Trophoblast cell (in vitro differentiated cells and primary cell): ENCODE results near the gene SSX4B.
"Not testable (repeated sequence)": the region's sequence is repeated elsewhere in the genome, so short reads cannot be mapped to it uniquely, and the experiment has no call there.

ENCODE experiments used
- DNase-seq, 2 donors: peaks; one replicate each; pipeline ENCODE4 v3.0.0-alpha.2; 2016
- H2AFZ ChIP-seq: 2 replicates; pipeline ENCODE4 v1.6.1; 2013; ENCODE audit warnings: low read length, moderate library complexity, mild to moderate bottlenecking; ENCODE audit not compliant: insufficient read depth, poor library complexity
- H2AK5ac ChIP-seq: 2 replicates; pipeline ENCODE4 v1.6.1; 2013; ENCODE audit warnings: mild to moderate bottlenecking, low read length
- H2BK120ac ChIP-seq: 2 replicates; pipeline ENCODE4 v1.6.1; 2013; ENCODE audit warnings: low read length, mild to moderate bottlenecking, moderate library complexity; ENCODE audit not compliant: insufficient read depth, poor library complexity
- H2BK12ac ChIP-seq: 2 replicates; pipeline ENCODE4 v1.6.1; 2013; ENCODE audit warnings: mild to moderate bottlenecking, low read length, moderate library complexity
- H2BK5ac ChIP-seq: 2 replicates; pipeline ENCODE4 v1.6.1; 2013; ENCODE audit warnings: low read length, low read depth, moderate library complexity, mild to moderate bottlenecking; ENCODE audit not compliant: poor library complexity
- H3K14ac ChIP-seq: 2 replicates; pipeline ENCODE4 v1.6.1; 2013; ENCODE audit warnings: mild to moderate bottlenecking, low read length
- H3K18ac ChIP-seq: 2 replicates; pipeline ENCODE4 v1.6.1; 2013; ENCODE audit warnings: mild to moderate bottlenecking, low read length
- H3K23ac ChIP-seq: 2 replicates; pipeline ENCODE4 v1.6.1; 2013; ENCODE audit warnings: low read length
- H3K27ac ChIP-seq: 2 replicates; pipeline ENCODE4 v1.5.1; 2013; ENCODE audit warnings: low read depth, mild to moderate bottlenecking, inconsistent platforms, low read length, moderate library complexity
- H3K27me3 ChIP-seq: 2 replicates; pipeline ENCODE4 v1.6.1; 2013; ENCODE audit warnings: inconsistent platforms, mild to moderate bottlenecking, low read length, moderate library complexity; ENCODE audit not compliant: insufficient read depth
- H3K36me3 ChIP-seq, 2 experiments: 1 replicate in 1 of 2; 2 replicates in 1 of 2; pipeline ENCODE4 v1.6.1; 2013; ENCODE audit warnings: low read length in 2 of 2, mild to moderate bottlenecking in 2 of 2, moderate library complexity in 1 of 2; ENCODE audit not compliant: insufficient read depth in 2 of 2, control insufficient read depth in 1 of 2
- H3K4ac ChIP-seq: 2 replicates; pipeline ENCODE4 v1.6.1; 2013; ENCODE audit warnings: low read depth, mild to moderate bottlenecking, low read length, moderate library complexity
- H3K4me1 ChIP-seq, 2 experiments: 1 replicate in 1 of 2; 2 replicates in 1 of 2; pipeline ENCODE4 v1.6.1; 2013; ENCODE audit warnings: low read length in 2 of 2, mild to moderate bottlenecking in 2 of 2, moderate library complexity in 1 of 2; ENCODE audit not compliant: insufficient read depth in 2 of 2, control insufficient read depth in 1 of 2
- H3K4me2 ChIP-seq: 2 replicates; pipeline ENCODE4 v1.6.1; 2013; ENCODE audit warnings: inconsistent platforms, mild to moderate bottlenecking, low read length, moderate library complexity
- H3K4me3 ChIP-seq: 2 replicates; pipeline ENCODE4 v1.5.1; 2013; ENCODE audit warnings: mild to moderate bottlenecking, low read depth, low read length, inconsistent platforms
- H3K79me1 ChIP-seq: one replicate; pipeline ENCODE4 v1.6.1; 2013; ENCODE audit warnings: low read length
- H3K79me2 ChIP-seq: 2 replicates; pipeline ENCODE4 v1.6.1; 2013; ENCODE audit warnings: low read length, mild to moderate bottlenecking; ENCODE audit not compliant: control insufficient read depth, insufficient read depth, poor library complexity
- H3K9ac ChIP-seq: 2 replicates; pipeline ENCODE4 v1.6.1; 2013; ENCODE audit warnings: mild to moderate bottlenecking, low read length
- H3K9me3 ChIP-seq: 2 replicates; pipeline ENCODE4 v1.6.1; 2013; ENCODE audit warnings: low read depth, mild to moderate bottlenecking, control low read depth, inconsistent platforms, low read length; ENCODE audit not compliant: insufficient read depth
- H4K12ac ChIP-seq: 2 replicates; pipeline ENCODE4 v1.6.1; 2013; ENCODE audit warnings: low read depth, mild to moderate bottlenecking, low read length, moderate library complexity
- H4K8ac ChIP-seq: 2 replicates; pipeline ENCODE4 v1.6.1; 2013; ENCODE audit warnings: low read depth, mild to moderate bottlenecking, low read length, moderate library complexity
- H4K91ac ChIP-seq: one replicate; pipeline ENCODE4 v1.6.1; 2013; ENCODE audit warnings: low read depth, mild to moderate bottlenecking, low read length, moderate library complexity
- WGBS: extraction: QIAGEN DNeasy Blood & Tissue Kit; methylation state at CpG from one replicate; pipeline ENCODE4 v1.1.7; 2013; ENCODE audit warnings: missing lambda C conversion rate; ENCODE audit not compliant: insufficient read length, insufficient coverage; ENCODE audit errors: extremely low coverage; 5-methylcytosine and 5-hydroxymethylcytosine counted together

Gene SSX4B

DNA sequence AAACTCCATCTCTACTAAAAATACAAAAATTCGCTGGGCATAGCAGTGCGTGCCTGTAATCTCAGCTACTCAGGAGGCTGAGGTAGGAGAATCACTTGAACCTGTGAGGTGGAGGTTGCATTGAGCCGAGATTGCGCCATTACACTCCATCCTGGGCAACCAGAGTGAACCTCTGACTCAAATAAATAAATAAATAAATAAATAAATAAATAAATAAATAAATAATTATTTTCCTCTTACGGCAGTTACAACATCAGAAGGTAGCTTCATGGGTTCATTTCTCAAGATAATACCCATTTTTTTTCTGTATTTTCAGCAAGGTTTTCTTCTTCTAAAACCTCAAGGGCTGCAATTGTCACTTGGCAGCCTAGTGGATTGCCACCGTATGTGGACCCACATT is 35.4 kb upstream of the SSX4B start:
- not testable (repeated sequence) for H2BK12ac ChIP-seq

DNA sequence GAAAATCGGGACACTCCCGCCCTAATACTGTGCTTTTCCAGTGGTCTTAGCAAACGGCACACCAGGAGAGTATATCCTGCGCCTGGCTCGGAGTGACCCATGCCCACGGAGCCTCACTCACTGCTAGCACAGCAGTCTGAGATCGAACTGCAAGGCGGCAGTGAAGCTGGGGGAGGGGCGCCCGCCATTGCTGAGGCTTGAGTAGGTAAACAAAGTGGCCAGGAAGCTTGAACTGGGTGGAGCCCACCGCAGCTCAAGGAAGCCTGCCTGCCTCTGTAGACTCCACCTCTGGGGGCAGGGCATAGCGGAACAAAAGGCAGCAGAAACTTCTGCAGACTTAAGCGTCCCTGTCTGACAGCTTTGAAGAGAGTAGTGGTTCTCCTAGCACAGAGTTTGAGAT is 22.0 kb upstream of the SSX4B start:
- not testable (repeated sequence) for DNase-seq, H3K18ac ChIP-seq
- WGBS, result no CpG with 5 or more reads among the region's 13 CpGs

More for the DNA sequence above, 35.4 kb upstream of the SSX4B start:
- H3K23ac ChIP-seq, H2BK120ac ChIP-seq, H3K4me3 ChIP-seq, H3K79me1 ChIP-seq, H3K18ac ChIP-seq, H3K14ac ChIP-seq, H3K4ac ChIP-seq, H3K79me2 ChIP-seq, H4K12ac ChIP-seq, H3K4me2 ChIP-seq, H2BK5ac ChIP-seq, H3K27ac ChIP-seq, H4K8ac ChIP-seq, H2AFZ ChIP-seq, H3K9ac ChIP-seq, H4K91ac ChIP-seq, H3K9me3 ChIP-seq, DNase-seq, H3K36me3 ChIP-seq, H2AK5ac ChIP-seq, H3K4me1 ChIP-seq, H3K27me3 ChIP-seq: not testable (repeated sequence)
- no CpG with 5 or more reads among the region's 6 CpGs for WGBS

DNA sequence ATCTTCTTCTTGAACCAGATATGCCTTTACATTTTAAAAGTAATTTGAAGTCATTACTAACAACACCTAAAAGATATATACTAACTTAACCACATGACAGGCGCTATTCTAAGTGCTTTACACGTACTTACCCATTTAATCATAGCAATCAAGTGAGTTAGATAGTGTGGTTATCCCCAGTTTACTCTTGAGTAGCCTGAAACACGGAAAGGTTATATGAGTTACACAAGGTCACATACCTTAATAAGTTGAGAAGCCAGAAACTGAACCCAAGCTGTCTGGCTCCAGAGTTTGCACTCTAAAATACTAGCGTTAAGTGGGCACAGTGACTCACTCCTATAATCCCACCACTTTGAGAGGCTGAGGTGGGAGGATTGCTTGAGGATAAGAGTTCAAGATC is 18.4 kb upstream of the SSX4B start:
- not testable (repeated sequence) for H4K91ac ChIP-seq, H3K4me1 ChIP-seq, H2BK5ac ChIP-seq, H2BK12ac ChIP-seq, H2AK5ac ChIP-seq, H2AFZ ChIP-seq, H4K8ac ChIP-seq, H3K23ac ChIP-seq, H3K9me3 ChIP-seq, H3K4ac ChIP-seq, H3K14ac ChIP-seq, H3K36me3 ChIP-seq, H2BK120ac ChIP-seq, H4K12ac ChIP-seq, H3K27ac ChIP-seq, H3K9ac ChIP-seq, H3K4me2 ChIP-seq, H3K27me3 ChIP-seq, H3K4me3 ChIP-seq, H3K18ac ChIP-seq, H3K79me2 ChIP-seq, DNase-seq, H3K79me1 ChIP-seq
- WGBS, result no CpG with 5 or more reads among the region's 4 CpGs

More for the DNA sequence above, 22.0 kb upstream of the SSX4B start:
- H3K9me3 ChIP-seq, H4K8ac ChIP-seq, H3K4ac ChIP-seq, H3K23ac ChIP-seq, H3K14ac ChIP-seq, H3K4me2 ChIP-seq, H3K9ac ChIP-seq, H4K91ac ChIP-seq, H2BK120ac ChIP-seq, H3K36me3 ChIP-seq, H3K79me1 ChIP-seq, H3K4me1 ChIP-seq, H3K27ac ChIP-seq, H3K4me3 ChIP-seq, H2AFZ ChIP-seq, H3K79me2 ChIP-seq, H3K27me3 ChIP-seq, H2BK12ac ChIP-seq, H2BK5ac ChIP-seq, H2AK5ac ChIP-seq, H4K12ac ChIP-seq: not testable (repeated sequence)

DNA sequence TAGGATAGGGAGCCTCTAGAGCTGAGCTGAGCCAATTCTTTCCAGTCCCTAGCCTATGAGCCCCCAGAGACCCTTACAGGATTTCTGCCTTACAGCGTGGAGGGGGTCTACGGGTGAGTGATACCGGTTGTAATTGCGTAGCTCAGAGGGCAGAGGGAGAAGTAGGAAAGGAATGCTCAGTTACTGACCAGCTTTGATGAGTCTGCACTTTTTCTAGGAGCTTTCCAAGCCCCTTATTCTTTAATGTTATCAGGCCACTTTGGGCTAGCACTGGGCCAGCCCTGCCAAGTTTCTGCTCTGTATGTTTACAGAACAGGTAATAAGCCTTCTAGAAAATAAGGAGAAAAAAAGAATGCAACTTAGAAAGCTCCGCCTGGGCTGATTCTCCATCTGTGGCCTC is 17.8 kb upstream of the SSX4B start:
- H3K14ac ChIP-seq, H2AK5ac ChIP-seq, H4K12ac ChIP-seq, H3K4me2 ChIP-seq, H3K27me3 ChIP-seq, H3K23ac ChIP-seq, H3K4me1 ChIP-seq, H3K4me3 ChIP-seq, H3K27ac ChIP-seq, H3K4ac ChIP-seq, H3K79me1 ChIP-seq, H3K9ac ChIP-seq, H2BK12ac ChIP-seq, H2AFZ ChIP-seq, H3K18ac ChIP-seq, H3K9me3 ChIP-seq, H3K36me3 ChIP-seq, H4K8ac ChIP-seq, H4K91ac ChIP-seq, H2BK120ac ChIP-seq, DNase-seq, H2BK5ac ChIP-seq, H3K79me2 ChIP-seq: not testable (repeated sequence)
- WGBS, result no CpG with 5 or more reads among the region's 5 CpGs
